Measurements from ENCODE around the gene SLFN12L.

Gene SLFN12L

GRCh38 chr17:35428229-35428628, 109.2 kb downstream of the SLFN12L start:
- DNase-seq: no peak

- no peak for DNase-seq
These were observed 113.7 kb downstream of the SLFN12L start for GRCh38 chr17:35423761-35424160.
